Effector memory CD8-positive, alpha-beta T cell (primary cell): Measurements from ENCODE around the gene THSD4.

Experiments
- ATAC-seq: fragments of 150-1000 bp; cut with Tn5 transposase; replicated peaks from 2 replicates; pipeline ENCODE4 v1.10.0; 2021; ENCODE audit warnings: mild to moderate bottlenecking, moderate library complexity
- DNase-seq, 3 experiments: peaks; one replicate each; pipeline ENCODE4 v3.0.0; 2021
- H3K27ac Mint-ChIP-seq, 2 donors: one replicate each; pipeline ENCODE4 v1.8.0; 2022; ENCODE audit warnings: mild to moderate bottlenecking in 2 of 2, mixed read lengths in 2 of 2, moderate library complexity in 2 of 2
- H3K27me3 Mint-ChIP-seq, 2 donors: one replicate each; pipeline ENCODE4 v1.8.0; 2022; ENCODE audit warnings: mixed read lengths in 2 of 2
- H3K36me3 Mint-ChIP-seq: one replicate; pipeline ENCODE4 v1.8.0; 2022; ENCODE audit warnings: mild to moderate bottlenecking, moderate library complexity, mixed read lengths; ENCODE audit not compliant: insufficient read depth
- H3K4me1 Mint-ChIP-seq, 2 donors: one replicate each; pipeline ENCODE4 v1.8.0; 2022; ENCODE audit warnings: low read depth in 2 of 2, mixed read lengths in 2 of 2
- H3K4me3 Mint-ChIP-seq, 2 donors: one replicate each; pipeline ENCODE4 v1.8.0; 2022; ENCODE audit warnings: mild to moderate bottlenecking in 2 of 2, mixed read lengths in 2 of 2, moderate library complexity in 2 of 2
- H3K9me3 Mint-ChIP-seq, 2 donors: one replicate each; pipeline ENCODE4 v1.8.0; 2022; ENCODE audit warnings: mixed read lengths in 2 of 2

The THSD4 gene

GRCh38 chr15:71502077-71502432 lies 386.8 kb downstream of the THSD4 start:
- no peak overlapping the region for H3K4me3 Mint-ChIP-seq
- no peak for ATAC-seq
- no peak overlapping the region for H3K27ac Mint-ChIP-seq
- H3K27me3 Mint-ChIP-seq = peaks cover 33 to 68% of the 10 kb centered on the region in 2 donors
- H3K36me3 Mint-ChIP-seq = no peaks in the 10 kb centered on the region
- no peaks in the 10 kb centered on the region for H3K4me1 Mint-ChIP-seq
- H3K9me3 Mint-ChIP-seq = no peaks in the 10 kb centered on the region
- DNase-seq = no peak

GRCh38 chr15:71505962-71506361 lies 390.7 kb downstream of the THSD4 start:
- H3K36me3 Mint-ChIP-seq = no peaks in the 10 kb centered on the region
- no peaks in the 10 kb centered on the region for H3K9me3 Mint-ChIP-seq
- no peak for DNase-seq
- peaks cover 31 to 56% of the 10 kb centered on the region in 2 donors for H3K27me3 Mint-ChIP-seq
- no peak overlapping the region for H3K4me3 Mint-ChIP-seq
- H3K4me1 Mint-ChIP-seq = no peaks in the 10 kb centered on the region
- ATAC-seq = no peak
- H3K27ac Mint-ChIP-seq = no peak overlapping the region

GRCh38 chr15:71506946-71507345 lies 391.7 kb downstream of the THSD4 start:
- Mint-ChIP-seq H3K27ac (no peak overlapping the region), H3K27me3 (peaks cover 31 to 50% of the 10 kb centered on the region in 2 donors), H3K36me3 (no peaks in the 10 kb centered on the region), H3K4me3 (no peak overlapping the region), H3K9me3 (no peaks in the 10 kb centered on the region), H3K4me1 (no peaks in the 10 kb centered on the region)
- DNase-seq (no peak), ATAC-seq (no peak)

- Mint-ChIP-seq H3K27me3 (peaks cover 25 to 44% of the 10 kb centered on the region in 2 donors), H3K36me3 (no peaks in the 10 kb centered on the region), H3K27ac (no peak overlapping the region), H3K9me3 (no peaks in the 10 kb centered on the region), H3K4me3 (no peak overlapping the region), H3K4me1 (no peaks in the 10 kb centered on the region)
- ATAC-seq (no peak), DNase-seq (no peak)
Observed at GRCh38 chr15:71508081-71508682, 392.9 kb downstream of the THSD4 start.

- Mint-ChIP-seq H3K27me3 (peaks cover 24 to 43% of the 10 kb centered on the region in 2 donors), H3K4me1 (no peaks in the 10 kb centered on the region), H3K36me3 (no peaks in the 10 kb centered on the region), H3K4me3 (no peak overlapping the region), H3K27ac (no peak overlapping the region), H3K9me3 (no peaks in the 10 kb centered on the region)
- ATAC-seq (no peak), DNase-seq (no peak)
Observed at GRCh38 chr15:71509139-71509538, 393.9 kb downstream of the THSD4 start.

- Mint-ChIP-seq H3K27me3 (peaks cover 25 to 39% of the 10 kb centered on the region in 2 donors), H3K36me3 (no peaks in the 10 kb centered on the region), H3K4me1 (no peaks in the 10 kb centered on the region), H3K4me3 (no peak overlapping the region), H3K9me3 (no peaks in the 10 kb centered on the region), H3K27ac (no peak overlapping the region)
- DNase-seq = no peak
- no peak for ATAC-seq
Observed at GRCh38 chr15:71510763-71511162, 395.5 kb downstream of the THSD4 start.

GRCh38 chr15:71511796-71512681 lies 396.8 kb downstream of the THSD4 start:
- Mint-ChIP-seq H3K36me3 (no peaks in the 10 kb centered on the region), H3K4me1 (no peaks in the 10 kb centered on the region), H3K27me3 (peaks cover 19 to 35% of the 10 kb centered on the region in 2 donors), H3K9me3 (no peaks in the 10 kb centered on the region), H3K27ac (no peak overlapping the region), H3K4me3 (no peak overlapping the region)
- ATAC-seq (no peak), DNase-seq (no peak)

- Mint-ChIP-seq H3K27ac (no peak overlapping the region), H3K27me3 (peaks cover 20 to 29% of the 10 kb centered on the region in 2 donors), H3K4me3 (no peak overlapping the region), H3K4me1 (no peaks in the 10 kb centered on the region), H3K36me3 (no peaks in the 10 kb centered on the region), H3K9me3 (no peaks in the 10 kb centered on the region)
- DNase-seq (no peak), ATAC-seq (no peak)
Observed at GRCh38 chr15:71512682-71513006, 397.4 kb downstream of the THSD4 start.

- ATAC-seq (no peak), DNase-seq (no peak)
- Mint-ChIP-seq H3K9me3 (no peaks in the 10 kb centered on the region), H3K4me1 (no peaks in the 10 kb centered on the region), H3K4me3 (no peak overlapping the region), H3K27me3 (peaks cover 40 to 41% of the 10 kb centered on the region in 2 donors), H3K27ac (no peak overlapping the region), H3K36me3 (no peaks in the 10 kb centered on the region)
Observed at GRCh38 chr15:71515375-71516186, 400.3 kb downstream of the THSD4 start.

- no peak for ATAC-seq
- Mint-ChIP-seq H3K27ac (no peak overlapping the region), H3K4me3 (no peak overlapping the region), H3K36me3 (no peaks in the 10 kb centered on the region), H3K27me3 (peaks cover 47 to 54% of the 10 kb centered on the region in 2 donors), H3K9me3 (no peaks in the 10 kb centered on the region), H3K4me1 (no peaks in the 10 kb centered on the region)
- DNase-seq = no peak
Observed at GRCh38 chr15:71517751-71518150, 402.5 kb downstream of the THSD4 start.

- Mint-ChIP-seq H3K9me3 (no peaks in the 10 kb centered on the region), H3K36me3 (no peaks in the 10 kb centered on the region), H3K27me3 (peaks cover 49 to 61% of the 10 kb centered on the region in 2 donors), H3K27ac (no peak overlapping the region), H3K4me1 (no peaks in the 10 kb centered on the region), H3K4me3 (no peak overlapping the region)
- DNase-seq (no peak), ATAC-seq (no peak)
Observed at GRCh38 chr15:71518661-71519060, 403.4 kb downstream of the THSD4 start.

- ATAC-seq = no peak
- H3K9me3 Mint-ChIP-seq = peaks cover 0 to 2% of the 10 kb centered on the region in 2 donors
- H3K4me3 Mint-ChIP-seq = no peak overlapping the region
- DNase-seq = no peak
- no peaks in the 10 kb centered on the region for H3K36me3 Mint-ChIP-seq
- H3K27ac Mint-ChIP-seq = no peak overlapping the region
- H3K27me3 Mint-ChIP-seq = peaks cover 62 to 81% of the 10 kb centered on the region in 2 donors
- H3K4me1 Mint-ChIP-seq = no peaks in the 10 kb centered on the region
Observed at GRCh38 chr15:71526060-71526820, 411.0 kb downstream of the THSD4 start.

GRCh38 chr15:71529361-71529760 lies 414.1 kb downstream of the THSD4 start:
- Mint-ChIP-seq H3K4me3 (no peak overlapping the region), H3K27ac (no peak overlapping the region), H3K27me3 (peaks cover 38 to 53% of the 10 kb centered on the region in 2 donors), H3K4me1 (no peaks in the 10 kb centered on the region), H3K36me3 (no peaks in the 10 kb centered on the region), H3K9me3 (peaks cover 0 to 2% of the 10 kb centered on the region in 2 donors)
- no peak for DNase-seq
- ATAC-seq = no peak
